K562 (cell line): ENCODE data around the gene GLT1D1. TPM values are rescaled to one million over a fixed set of nuclear protein-coding genes. Genes with fewer than 3 reads are reported as not detected.

ENCODE experiments used
- CREB3L1 ChIP-seq: fragments of 450-650 bp; IDR thresholded peaks from 2 replicates; pipeline ENCODE4 v1.6.1; 2014; ENCODE audit warnings: low read depth, mild to moderate bottlenecking, moderate library complexity, borderline replicate concordance
- HMBOX1 ChIP-seq: sonication (generic); IDR thresholded peaks from 2 replicates; pipeline ENCODE4 v1.6.1; 2016
- MGA ChIP-seq: fragments of 450-650 bp; IDR thresholded peaks from 2 replicates; pipeline ENCODE4 v1.6.1; 2016; ENCODE audit warnings: mild to moderate bottlenecking, moderate library complexity
- RCOR1 ChIP-seq, 2 experiments: IDR thresholded peaks; 2 replicates each; pipeline ENCODE4 v1.6.1; 2012; ENCODE audit warnings: low read depth in 2 of 2, low read length in 2 of 2, borderline replicate concordance in 1 of 2, improper control_type of control experiment in 1 of 2
- UBTF ChIP-seq, 2 experiments: IDR thresholded peaks; 2 replicates each; pipeline ENCODE4 v1.6.1; 2012; ENCODE audit warnings: improper control_type of control experiment in 2 of 2, low read depth in 2 of 2, low read length in 2 of 2, borderline replicate concordance in 1 of 2
- ZBTB11 ChIP-seq, 3 experiments: fragments of 200-800 bp in 1 of 3; fragments of 250-450 bp in 1 of 3; fragments of 450-650 bp in 1 of 3; sonication (Bioruptor Pico) in 1 of 3; sonication (Bioruptor generic) in 1 of 3; formaldehyde crosslinking in 1 of 3; IDR thresholded peaks; 2 replicates each; pipeline versions ENCODE4 v1.6.1 to v1.8.0; 2016 to 2022; ENCODE audit warnings: mild to moderate bottlenecking in 2 of 3, missing genetic modification characterization in 2 of 3, missing compliant biosample characterization in 1 of 3, moderate library complexity in 1 of 3
- polyA plus RNA-seq, 8 experiments: library from polyadenylated mRNA; depleted of rRNA in 4 of 8; stranded (reverse) in 5 of 8; unstranded in 3 of 8; fragments of >200 nt; fragmentation: Nextera tagmentation in 2 of 8; fragmentation: Illumina TruSeq in 1 of 8; extraction: Ambion mirVana in 2 of 8; extraction: Trizol in 1 of 8; gene quantifications; 2 replicates each; pipeline versions ENCODE4 v1.2.1 to v1.2.3, GENCODE V29; 2011 to 2014; ENCODE audit warnings: inconsistent platforms in 1 of 8, missing spikeins in 1 of 8
- total RNA-seq, 7 experiments: library from RNA; depleted of rRNA in 6 of 7; stranded (reverse); fragments of >200 nt in 6 of 7; fragmentation: Illumina TruSeq in 2 of 7; extraction: Trizol in 2 of 7; gene quantifications; 2 replicates each; pipeline versions ENCODE4 v1.2.1 to v1.2.3, GENCODE V29; 2011 to 2021; ENCODE audit warnings: low replicate concordance in 1 of 7

The GLT1D1 gene
- total and polyA plus RNA-seq, 9 of the 15 experiments (the other 6 are each of a cell fraction or from before 2014, with no cell fraction given) = 0.04 TPM; not detected in 8

GRCh38 chr12:128876559-128876958 is 23.3 kb downstream of the GLT1D1 start (continued):
- TF ChIP-seq ZBTB11 (CRISPR knock-in tag; IDR thresholded peaks at IDR 0.05) (no peak), CREB3L1 (no peak), UBTF (IDR thresholded peaks at IDR 0.05; ENCODE audit: borderline replicate concordance in 1 of 2, low read depth in 2 of 2, low read length in 2 of 2) (no peak), HMBOX1 (no peak), RCOR1 (IDR thresholded peaks at IDR 0.05; ENCODE audit: borderline replicate concordance in 1 of 2, low read depth in 2 of 2, low read length in 2 of 2) (no peak), MGA (no peak)
